ENCODE results near the gene GIPC1. TPM values are rescaled to one million over a fixed set of nuclear protein-coding genes. Genes with fewer than 3 reads are reported as not detected.

Gene GIPC1
- total RNA-seq, 4 donors from 2014 or later: 14.1 to 70.0 (median 36.3) TPM

DNA sequence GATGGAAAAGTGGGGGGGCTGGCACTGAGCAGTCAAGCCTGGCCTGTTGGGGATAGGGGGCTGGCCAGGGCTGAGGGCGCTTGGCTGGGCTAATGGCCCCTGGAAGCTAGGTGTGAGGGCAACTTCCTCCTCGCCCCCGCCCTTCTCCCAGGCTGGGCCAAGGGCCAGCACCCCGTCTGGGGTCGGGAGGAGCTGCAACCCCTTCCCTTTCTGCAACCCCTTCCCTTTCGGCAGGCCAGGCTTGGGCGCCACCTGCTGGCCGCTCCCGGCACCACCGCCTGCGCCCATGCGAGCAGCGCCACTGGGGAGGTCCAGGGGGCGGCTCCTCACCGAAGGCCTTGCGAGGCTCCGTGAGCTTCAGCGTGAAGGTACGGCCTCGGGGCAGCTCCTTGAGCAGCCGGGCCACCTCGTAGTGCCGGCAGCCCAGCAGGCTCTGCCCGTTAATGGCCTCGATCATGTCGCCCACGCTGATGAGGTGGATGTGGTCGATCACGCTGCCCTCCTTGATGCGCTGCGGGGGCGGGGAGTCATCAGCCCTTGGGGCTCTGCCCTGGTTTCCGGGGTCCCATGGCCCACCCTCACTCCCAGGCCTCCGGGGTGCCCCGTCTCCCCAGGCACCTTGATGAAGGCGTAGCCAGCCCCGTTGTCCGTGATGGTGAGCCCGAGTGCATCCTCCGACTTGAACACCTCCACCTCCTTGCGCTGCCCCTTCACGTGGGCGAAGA is 15.8 kb downstream of the GIPC1 start:
- Histone ChIP-seq H3K4me1 (peaks cover 0 to 5% of the 10 kb centered on the region in 2 donors), H3K9me3 (no peaks in the 10 kb centered on the region), H3K4me3 (no peak overlapping the region), H3K36me3 (no peaks in the 10 kb centered on the region), H3K27ac (no peak overlapping the region), H3K27me3 (no peaks in the 10 kb centered on the region)
- DNase-seq: no peak
- TF ChIP-seq POLR2A (IDR thresholded peaks at IDR 0.05): no peak
- TF ChIP-seq, protein P1, sequence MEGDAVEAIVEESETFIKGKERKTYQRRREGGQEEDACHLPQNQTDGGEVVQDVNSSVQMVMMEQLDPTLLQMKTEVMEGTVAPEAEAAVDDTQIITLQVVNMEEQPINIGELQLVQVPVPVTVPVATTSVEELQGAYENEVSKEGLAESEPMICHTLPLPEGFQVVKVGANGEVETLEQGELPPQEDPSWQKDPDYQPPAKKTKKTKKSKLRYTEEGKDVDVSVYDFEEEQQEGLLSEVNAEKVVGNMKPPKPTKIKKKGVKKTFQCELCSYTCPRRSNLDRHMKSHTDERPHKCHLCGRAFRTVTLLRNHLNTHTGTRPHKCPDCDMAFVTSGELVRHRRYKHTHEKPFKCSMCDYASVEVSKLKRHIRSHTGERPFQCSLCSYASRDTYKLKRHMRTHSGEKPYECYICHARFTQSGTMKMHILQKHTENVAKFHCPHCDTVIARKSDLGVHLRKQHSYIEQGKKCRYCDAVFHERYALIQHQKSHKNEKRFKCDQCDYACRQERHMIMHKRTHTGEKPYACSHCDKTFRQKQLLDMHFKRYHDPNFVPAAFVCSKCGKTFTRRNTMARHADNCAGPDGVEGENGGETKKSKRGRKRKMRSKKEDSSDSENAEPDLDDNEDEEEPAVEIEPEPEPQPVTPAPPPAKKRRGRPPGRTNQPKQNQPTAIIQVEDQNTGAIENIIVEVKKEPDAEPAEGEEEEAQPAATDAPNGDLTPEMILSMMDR (IDR thresholded peaks at IDR 0.05): peak; percentile 50 to 69 (median 58)
- intact Hi-C loops (cut with DNase I; ENCODE audit: low total_unique reads): no loop called here

DNA sequence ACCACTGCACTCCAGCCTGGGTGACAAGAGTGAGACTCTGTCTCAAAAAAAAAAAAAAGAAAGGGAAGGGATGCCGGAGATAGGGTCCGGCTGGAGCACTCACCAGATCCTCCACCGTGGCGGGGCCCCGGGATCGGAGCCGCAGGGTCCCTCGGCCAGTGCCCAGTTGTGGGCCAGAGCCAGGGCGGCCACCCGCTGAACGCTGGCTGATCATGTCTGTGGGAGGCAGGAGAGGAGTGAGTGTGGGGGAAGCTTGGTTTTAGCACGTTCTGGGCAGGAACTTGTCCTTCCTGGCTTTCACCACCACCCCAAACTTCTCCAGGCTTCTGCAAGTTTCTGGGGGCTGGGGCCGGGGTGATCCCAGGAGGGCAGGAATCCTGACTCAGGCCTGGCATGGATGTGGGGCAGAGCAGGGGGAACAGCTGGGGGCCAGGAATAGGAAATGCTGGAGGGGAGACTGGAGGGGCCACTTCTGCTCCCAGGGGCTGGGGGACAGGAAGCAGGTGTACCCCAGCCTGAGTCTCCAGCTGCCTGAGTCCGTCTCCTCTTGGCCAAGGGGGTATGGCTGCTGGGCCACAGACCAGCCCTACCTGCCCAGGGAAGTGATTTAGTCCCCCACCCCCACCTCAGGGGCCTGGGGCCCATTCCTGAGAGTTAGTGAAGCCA is 16.5 kb downstream of the GIPC1 start:
- no peaks in the 10 kb centered on the region for H3K27me3 ChIP-seq
- no peak for TF ChIP-seq POLR2A (IDR thresholded peaks at IDR 0.05)
- TF ChIP-seq, protein P1 (IDR thresholded peaks at IDR 0.05): no peak
- H3K9me3 ChIP-seq: no peaks in the 10 kb centered on the region
- DNase-seq: no peak
- H3K4me1 ChIP-seq: peaks cover 0 to 5% of the 10 kb centered on the region in 2 donors
- H3K36me3 ChIP-seq: no peaks in the 10 kb centered on the region
- no peak overlapping the region for H3K27ac ChIP-seq
- intact Hi-C loops (cut with DNase I; ENCODE audit: low total_unique reads): no loop called here
- H3K4me3 ChIP-seq: no peak overlapping the region

DNA sequence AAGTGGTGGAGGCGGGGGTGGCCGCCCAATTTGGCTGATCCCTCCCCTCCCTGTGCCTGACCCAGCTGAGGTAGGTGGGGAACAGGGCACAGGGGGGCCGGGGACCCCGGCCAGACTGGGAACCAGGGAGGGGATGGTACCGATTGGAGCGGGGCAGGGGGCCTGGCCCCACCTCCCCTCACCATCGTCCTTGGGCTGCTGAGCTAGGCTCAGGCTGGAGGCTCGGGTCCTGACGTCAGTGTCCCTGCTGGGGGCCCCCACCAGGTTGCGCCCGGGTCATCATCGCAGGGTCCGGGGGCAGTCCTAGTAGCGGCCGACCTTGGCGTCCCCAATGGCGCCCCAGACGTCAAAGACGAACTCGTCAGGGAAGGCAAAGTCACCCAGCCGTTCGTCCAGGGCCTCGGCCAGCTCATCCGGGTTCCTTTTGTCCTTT is 17.8 kb downstream of the GIPC1 start:
- no peak for DNase-seq
- TF ChIP-seq, protein P1 (IDR thresholded peaks at IDR 0.05): no peak
- TF ChIP-seq POLR2A (IDR thresholded peaks at IDR 0.05): no peak
- H3K9me3 ChIP-seq: no peaks in the 10 kb centered on the region
- H3K27ac ChIP-seq: peak overlapping the region in 1 of 2 donors; percentile 9
- H3K4me1 ChIP-seq: peaks cover 0 to 5% of the 10 kb centered on the region in 2 donors
- peaks cover 0 to 3% of the 10 kb centered on the region in 2 donors for H3K27me3 ChIP-seq
- intact Hi-C loops (cut with DNase I; ENCODE audit: low total_unique reads): no loop called here
- H3K36me3 ChIP-seq: no peaks in the 10 kb centered on the region
- H3K4me3 ChIP-seq: no peak overlapping the region

DNA sequence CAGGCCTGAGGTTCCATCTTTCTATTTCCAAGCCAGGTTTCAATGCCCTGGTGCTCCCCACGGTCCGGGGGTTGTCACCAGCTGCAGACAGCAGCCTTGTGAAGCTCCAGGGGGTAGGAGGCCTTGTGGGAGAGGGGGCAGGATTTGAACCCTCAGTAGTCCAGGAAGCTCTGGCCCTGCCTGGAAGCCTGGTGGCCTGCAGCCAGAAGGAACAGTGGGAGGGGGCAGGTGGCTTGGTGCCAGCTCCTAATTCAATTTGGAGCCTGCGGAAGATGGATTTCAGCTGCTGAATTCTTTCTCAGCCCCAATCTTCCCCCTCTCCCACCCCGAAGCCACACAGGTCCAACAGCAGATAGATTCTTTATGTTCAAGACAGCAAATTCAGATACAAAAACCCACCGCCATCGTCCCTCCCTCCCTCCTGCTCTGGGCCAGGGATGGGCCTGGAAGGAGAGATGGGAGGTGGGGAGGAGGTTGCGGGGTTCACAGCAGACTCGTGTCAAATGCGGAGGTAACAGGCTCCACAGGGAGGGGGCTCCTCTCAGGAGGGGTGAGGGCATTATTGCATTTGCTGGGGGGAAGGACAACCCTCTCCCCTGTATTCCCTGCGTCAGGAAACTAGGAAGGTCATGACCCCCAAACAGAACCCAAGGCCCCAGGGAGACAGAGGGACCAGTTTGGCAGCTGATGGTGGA is 18.4 kb downstream of the GIPC1 start:
- TF ChIP-seq POLR2A (IDR thresholded peaks at IDR 0.05): no peak
- TF ChIP-seq, protein P1 (IDR thresholded peaks at IDR 0.05): no peak
- intact Hi-C loops (cut with DNase I; ENCODE audit: low total_unique reads): no loop called here
- no peaks in the 10 kb centered on the region for H3K9me3 ChIP-seq
- DNase-seq: no peak
- H3K4me1 ChIP-seq: peaks cover 0 to 7% of the 10 kb centered on the region in 2 donors
- peaks cover 0 to 5% of the 10 kb centered on the region in 2 donors for H3K27me3 ChIP-seq
- peak overlapping the region; percentile 17 to 37 for H3K27ac ChIP-seq
- H3K36me3 ChIP-seq: no peaks in the 10 kb centered on the region
- no peak overlapping the region for H3K4me3 ChIP-seq
